ENCODE data around the gene RNF213.
"Not testable (repeated sequence)": the region's sequence is repeated elsewhere in the genome, so short reads cannot be mapped to it uniquely, and the experiment has no call there.

Gene RNF213

GRCh38 chr17:80295146-80295545, 34.5 kb downstream of the RNF213 start:
- DNase-seq (ENCODE audit: low spot score) = no peak

GRCh38 chr17:80295559-80295958, 34.9 kb downstream of the RNF213 start:
- no peak for DNase-seq (ENCODE audit: low spot score)

- no peak for DNase-seq (ENCODE audit: low spot score)
Measured at GRCh38 chr17:80296221-80296620, 35.6 kb downstream of the RNF213 start.

- DNase-seq (ENCODE audit: low spot score) = no peak
Measured at GRCh38 chr17:80297996-80298560, 37.4 kb downstream of the RNF213 start.

- DNase-seq (ENCODE audit: low spot score) = not testable (repeated sequence)
Measured at GRCh38 chr17:80299350-80300100, 38.9 kb downstream of the RNF213 start.

- DNase-seq (ENCODE audit: low spot score) = not testable (repeated sequence)
Measured at GRCh38 chr17:80300756-80301155, 40.1 kb downstream of the RNF213 start.

GRCh38 chr17:80303824-80304223, 43.2 kb downstream of the RNF213 start:
- DNase-seq (ENCODE audit: low spot score) = no peak

- no peak for DNase-seq (ENCODE audit: low spot score)
Measured at GRCh38 chr17:80307994-80308691, 47.5 kb downstream of the RNF213 start.

GRCh38 chr17:80308692-80309517, 48.3 kb downstream of the RNF213 start:
- no peak for DNase-seq (ENCODE audit: low spot score)

GRCh38 chr17:80311216-80311827, 50.7 kb downstream of the RNF213 start:
- DNase-seq (ENCODE audit: low spot score) = no peak

GRCh38 chr17:80312621-80313135, 52.0 kb downstream of the RNF213 start:
- no peak for DNase-seq (ENCODE audit: low spot score)

GRCh38 chr17:80313160-80313829, 52.6 kb downstream of the RNF213 start:
- no peak for DNase-seq (ENCODE audit: low spot score)

- not testable (repeated sequence) for DNase-seq (ENCODE audit: low spot score)
Measured at GRCh38 chr17:80313946-80314345, 53.3 kb downstream of the RNF213 start.

GRCh38 chr17:80315517-80316182, 55.0 kb downstream of the RNF213 start:
- DNase-seq (ENCODE audit: low spot score) = no peak

GRCh38 chr17:80316431-80316830, 55.8 kb downstream of the RNF213 start:
- no peak for DNase-seq (ENCODE audit: low spot score)

- peak; percentile 26 for DNase-seq (ENCODE audit: low spot score)
Measured at GRCh38 chr17:80316927-80317705, 56.5 kb downstream of the RNF213 start.

- DNase-seq (ENCODE audit: low spot score) = no peak
Measured at GRCh38 chr17:80317706-80317980, 57.0 kb downstream of the RNF213 start.

- DNase-seq (ENCODE audit: low spot score) = no peak
Measured at GRCh38 chr17:80318166-80318565, 57.5 kb downstream of the RNF213 start.

- no peak for DNase-seq (ENCODE audit: low spot score)
Measured at GRCh38 chr17:80319262-80319998, 58.8 kb downstream of the RNF213 start.

Data from putamen (tissue), 1 donor.